Measurements from ENCODE around the gene EIPR1.
"Not testable (repeated sequence)": the region's sequence is repeated elsewhere in the genome, so short reads cannot be mapped to it uniquely, and the experiment has no call there.

Gene EIPR1

GRCh38 chr2:3185256-3185655 lies 192.4 kb downstream of the EIPR1 start:
- DNase-seq: no peak

DNA sequence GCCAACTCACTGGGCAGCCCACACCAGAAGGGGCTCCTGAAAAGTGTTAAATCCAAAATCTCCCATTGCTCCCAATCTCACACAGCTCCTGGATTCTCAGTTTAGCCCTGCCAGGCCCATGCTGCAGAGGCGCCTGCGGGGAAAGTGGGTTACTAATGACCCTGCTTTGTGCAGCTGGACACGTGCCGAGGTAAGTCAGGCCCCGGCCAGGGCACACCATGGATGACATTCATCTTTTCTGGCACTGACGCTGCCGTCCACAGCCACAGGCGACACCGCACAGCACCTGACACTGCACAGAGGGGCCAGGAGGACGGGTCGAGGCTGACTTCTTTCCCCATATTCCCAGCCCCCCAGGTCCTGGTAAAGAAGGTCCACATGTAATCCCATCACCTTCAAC lies 193.5 kb downstream of the EIPR1 start:
- DNase-seq: no peak

GRCh38 chr2:3183766-3184165 lies 193.9 kb downstream of the EIPR1 start:
- no peak for DNase-seq

DNA sequence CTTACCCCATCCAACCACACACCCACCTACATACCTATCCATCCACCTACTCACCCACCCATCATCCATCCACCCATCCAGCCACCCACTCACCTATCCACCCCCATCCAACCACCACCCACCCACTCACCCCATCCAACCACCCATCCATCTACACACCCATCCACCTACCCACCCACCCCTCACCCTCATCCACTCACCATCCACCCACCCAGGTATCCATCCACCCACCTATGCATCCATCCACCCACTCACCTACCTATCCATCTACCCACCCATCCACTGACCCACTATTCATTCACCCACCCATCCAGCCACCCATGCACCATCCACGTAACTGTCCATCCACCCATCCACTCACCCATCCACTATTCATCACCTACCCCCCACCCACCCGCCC lies 194.8 kb downstream of the EIPR1 start:
- no peak for DNase-seq

GRCh38 chr2:3181416-3182010 lies 196.1 kb downstream of the EIPR1 start:
- DNase-seq: no peak

GRCh38 chr2:3180909-3181221 lies 196.8 kb downstream of the EIPR1 start:
- DNase-seq: not testable (repeated sequence)

DNA sequence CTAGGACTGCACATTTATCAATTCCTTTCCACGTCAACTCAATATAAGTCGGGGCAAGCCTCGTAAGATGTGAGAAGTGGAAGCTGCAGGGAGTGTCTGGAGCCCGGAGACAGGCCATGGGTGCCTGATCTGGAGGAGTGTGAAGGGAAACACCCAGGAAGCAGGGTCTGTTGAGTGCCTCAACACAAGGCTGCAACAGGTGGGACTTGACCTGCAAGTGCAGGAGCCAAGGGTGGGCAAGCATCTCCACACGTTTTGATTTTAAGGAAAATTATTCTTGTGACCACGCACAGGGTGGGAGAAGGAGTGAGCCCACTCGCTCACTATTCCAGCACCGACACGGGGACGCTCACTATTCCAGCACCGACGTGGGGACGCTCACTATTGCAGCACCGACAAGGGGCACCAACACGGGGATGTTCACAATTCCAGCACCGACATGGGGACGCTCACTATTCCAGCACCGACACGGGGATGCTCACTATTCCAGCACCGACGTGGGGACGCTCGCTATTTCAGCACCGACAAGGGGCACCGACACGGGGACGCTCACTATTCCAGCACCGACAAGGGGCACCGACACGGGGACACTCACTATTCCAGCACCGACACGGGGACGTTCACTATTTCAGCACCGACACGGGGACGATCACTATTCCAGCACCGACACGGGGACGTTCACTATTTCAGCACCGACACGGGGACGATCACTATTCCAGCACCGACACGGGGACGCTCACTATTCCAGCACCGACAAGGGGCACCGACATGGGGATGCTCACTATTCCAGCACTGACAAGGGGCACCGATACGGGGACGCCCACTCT lies 197.3 kb downstream of the EIPR1 start:
- DNase-seq: no peak

- no peak for DNase-seq
Measured at GRCh38 chr2:3179626-3180025, 198.0 kb downstream of the EIPR1 start.

DNA sequence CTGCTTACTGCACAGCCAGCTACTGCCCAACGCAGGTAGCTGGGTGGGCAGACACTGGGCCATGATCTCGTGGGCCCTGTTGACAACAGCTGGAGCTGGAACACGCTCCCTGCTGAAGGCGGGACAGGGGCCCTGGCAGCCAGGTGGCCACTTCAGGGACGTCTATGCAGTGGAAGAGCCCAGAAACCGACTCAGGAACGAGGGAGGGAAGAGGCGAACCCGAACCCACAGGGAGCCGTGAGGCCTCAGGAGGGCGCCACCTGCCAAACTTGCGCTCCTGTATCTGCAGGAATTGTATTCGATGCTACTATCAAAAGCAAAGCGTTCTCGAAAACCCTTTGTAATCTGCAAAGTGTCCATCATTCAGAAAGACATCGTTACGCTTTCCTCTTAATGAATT lies 198.4 kb downstream of the EIPR1 start:
- no peak for DNase-seq

DNA sequence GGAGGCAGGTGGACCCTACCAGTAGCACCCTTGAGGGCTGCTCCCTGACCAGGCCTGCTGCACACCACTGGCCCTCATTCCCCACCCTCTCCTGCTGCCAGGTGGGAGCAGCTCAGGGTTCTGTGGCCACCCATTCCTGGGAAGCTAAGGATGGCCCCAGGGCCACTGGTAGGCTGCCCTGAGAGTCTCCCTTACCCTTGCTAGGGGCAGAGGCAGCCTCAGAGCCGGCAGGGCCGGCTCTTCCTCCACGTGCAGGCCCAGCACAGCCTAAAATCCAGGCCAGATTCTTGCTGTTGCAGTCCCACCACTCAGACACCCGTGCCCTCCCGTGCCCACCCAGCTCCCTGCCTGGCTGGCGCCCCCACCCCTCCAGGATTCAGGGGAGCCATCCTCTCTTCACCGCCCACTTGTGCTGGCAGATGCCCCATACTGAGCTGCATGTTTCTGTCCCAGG lies 199.0 kb downstream of the EIPR1 start:
- no peak for DNase-seq

DNA sequence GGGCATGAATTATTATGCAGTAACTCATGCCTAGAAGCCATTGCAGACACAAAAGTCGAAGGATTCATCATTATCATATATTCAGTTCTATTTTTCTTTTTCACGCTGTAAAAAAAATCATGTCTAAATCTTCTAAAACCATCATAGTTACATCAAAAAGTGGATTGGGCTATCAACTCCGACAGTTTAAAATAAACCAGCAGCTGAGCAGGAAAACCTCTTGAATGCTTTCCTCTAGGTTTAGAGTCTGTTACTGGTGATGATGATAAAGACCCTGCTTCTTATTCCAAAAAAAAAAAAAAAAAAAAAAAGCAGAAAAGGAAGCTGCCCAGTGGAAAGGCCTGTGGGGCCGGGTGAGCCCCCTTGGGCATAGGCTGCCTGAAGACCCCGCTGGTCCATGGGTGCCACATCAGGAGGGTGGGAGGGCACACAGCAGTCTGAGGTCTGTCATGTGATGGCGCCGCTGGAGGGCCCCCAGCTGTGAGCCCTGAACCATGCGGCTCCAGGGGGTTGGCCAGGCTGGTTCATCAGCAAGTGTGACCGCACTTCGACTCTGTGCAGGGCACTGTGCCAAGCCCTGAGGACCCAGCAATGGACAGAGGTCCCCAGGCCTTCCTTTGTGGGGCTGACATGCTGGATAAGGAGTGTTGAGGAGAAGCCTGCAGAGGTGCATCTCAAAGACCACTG lies 199.6 kb downstream of the EIPR1 start:
- DNase-seq: no peak

GRCh38 chr2:3176869-3177255 lies 200.8 kb downstream of the EIPR1 start:
- DNase-seq: no peak

GRCh38 chr2:3176071-3176868 lies 201.3 kb downstream of the EIPR1 start:
- no peak for DNase-seq

- DNase-seq: no peak
Measured at GRCh38 chr2:3175568-3175955, 202.1 kb downstream of the EIPR1 start.

- DNase-seq: no peak
Measured at GRCh38 chr2:3174626-3175567, 202.7 kb downstream of the EIPR1 start.

- no peak for DNase-seq
Measured at GRCh38 chr2:3173031-3173430, 204.6 kb downstream of the EIPR1 start.

GRCh38 chr2:3172265-3172935 lies 205.2 kb downstream of the EIPR1 start:
- no peak for DNase-seq

DNA sequence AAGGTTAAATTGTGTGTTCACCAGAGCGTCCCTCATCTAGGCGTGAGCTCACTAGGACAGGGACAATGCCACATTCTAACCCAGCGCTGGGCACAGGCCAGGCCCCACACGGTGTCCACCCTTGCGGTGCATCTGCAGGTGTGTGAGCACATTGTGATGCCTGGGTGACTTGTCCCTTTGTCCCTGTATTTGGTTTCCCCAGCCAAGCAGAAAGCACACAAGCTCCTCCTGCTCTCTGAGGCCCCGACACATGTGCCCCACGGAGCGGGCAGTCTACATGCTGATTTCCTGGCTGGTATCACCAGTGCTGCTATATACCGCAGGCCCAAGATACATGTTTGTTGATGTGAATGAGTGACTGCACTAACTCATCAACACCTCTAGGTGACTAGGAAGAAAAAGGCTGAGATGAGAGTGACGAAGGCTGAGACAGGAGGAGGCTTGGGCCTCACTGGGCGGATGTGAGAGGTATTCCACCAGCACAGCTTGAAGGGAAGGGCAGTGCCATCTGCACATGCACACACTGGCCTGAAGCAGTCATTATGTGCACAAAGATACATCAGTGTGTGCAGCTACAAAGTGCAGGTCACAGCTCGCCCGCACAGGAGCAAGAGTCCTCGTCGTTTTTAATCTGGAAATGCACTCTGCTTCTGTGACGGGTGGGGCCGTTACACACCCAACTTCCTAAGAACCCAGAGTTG lies 205.9 kb downstream of the EIPR1 start:
- DNase-seq: no peak

- DNase-seq: no peak
Measured at GRCh38 chr2:3170792-3171455, 206.7 kb downstream of the EIPR1 start.

GRCh38 chr2:3169106-3169870 lies 208.3 kb downstream of the EIPR1 start:
- no peak for DNase-seq
